Measurements from ENCODE around the gene HYI. TPM values are rescaled to one million over a fixed set of nuclear protein-coding genes. Genes with fewer than 3 reads are reported as not detected.

The HYI gene
- total RNA-seq, 1 donor from 2014 or later: 27.3 TPM

DNA sequence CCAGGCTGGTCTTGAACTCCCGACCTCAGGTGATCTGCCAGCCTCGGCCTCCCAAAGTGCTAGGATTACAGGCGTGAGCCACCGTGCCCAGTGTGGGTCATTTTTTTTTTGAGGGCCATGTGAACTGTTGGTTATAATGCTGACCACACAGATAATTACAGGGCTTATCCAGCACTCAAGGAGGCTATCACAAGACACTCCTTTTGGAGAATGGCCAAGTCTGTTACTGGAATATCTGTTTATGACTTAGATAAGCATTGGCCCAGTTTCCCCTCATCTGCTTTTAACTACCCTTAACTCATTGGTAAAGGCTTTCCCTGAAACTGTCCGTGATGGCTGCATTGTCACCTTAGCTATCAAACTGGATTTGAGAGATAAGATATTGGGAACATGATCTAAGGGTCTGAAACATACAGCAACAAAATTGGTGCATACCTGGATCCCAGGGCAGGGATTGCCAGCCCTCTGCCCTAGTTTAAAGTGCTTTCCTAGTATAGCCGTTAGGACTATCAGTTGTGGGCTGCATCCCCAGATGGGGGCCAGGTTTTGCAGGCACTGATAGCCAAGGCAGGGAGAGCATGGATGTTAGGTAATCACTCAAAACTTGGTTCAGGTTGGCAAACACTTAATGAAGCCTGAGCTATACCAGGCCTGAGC lies 48.4 kb downstream of the HYI start:
- FAIRE-seq (no peak), DNase-seq (ENCODE audit: low spot score in 2 of 2) (no peak)

DNA sequence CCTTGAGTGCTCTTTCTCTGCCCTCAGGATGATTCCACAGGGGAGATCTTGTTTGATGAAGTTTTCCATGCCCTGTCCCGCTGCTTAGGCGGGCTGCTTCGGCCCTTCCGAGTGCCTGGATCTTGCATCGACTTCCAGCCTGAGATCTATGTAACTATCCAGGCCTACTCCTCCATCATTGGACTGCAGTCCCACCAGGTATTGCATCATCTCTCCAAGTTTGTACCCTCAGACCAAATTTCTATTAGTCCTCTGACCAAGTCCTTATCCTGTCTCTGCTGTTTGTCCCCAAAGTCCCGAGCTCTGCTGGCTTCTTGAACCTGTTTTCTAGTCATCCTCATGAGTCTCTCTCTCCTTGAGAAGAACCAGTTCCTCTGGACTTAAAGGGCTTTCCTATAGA lies 49.4 kb downstream of the HYI start:
- FAIRE-seq: no peak

DNA sequence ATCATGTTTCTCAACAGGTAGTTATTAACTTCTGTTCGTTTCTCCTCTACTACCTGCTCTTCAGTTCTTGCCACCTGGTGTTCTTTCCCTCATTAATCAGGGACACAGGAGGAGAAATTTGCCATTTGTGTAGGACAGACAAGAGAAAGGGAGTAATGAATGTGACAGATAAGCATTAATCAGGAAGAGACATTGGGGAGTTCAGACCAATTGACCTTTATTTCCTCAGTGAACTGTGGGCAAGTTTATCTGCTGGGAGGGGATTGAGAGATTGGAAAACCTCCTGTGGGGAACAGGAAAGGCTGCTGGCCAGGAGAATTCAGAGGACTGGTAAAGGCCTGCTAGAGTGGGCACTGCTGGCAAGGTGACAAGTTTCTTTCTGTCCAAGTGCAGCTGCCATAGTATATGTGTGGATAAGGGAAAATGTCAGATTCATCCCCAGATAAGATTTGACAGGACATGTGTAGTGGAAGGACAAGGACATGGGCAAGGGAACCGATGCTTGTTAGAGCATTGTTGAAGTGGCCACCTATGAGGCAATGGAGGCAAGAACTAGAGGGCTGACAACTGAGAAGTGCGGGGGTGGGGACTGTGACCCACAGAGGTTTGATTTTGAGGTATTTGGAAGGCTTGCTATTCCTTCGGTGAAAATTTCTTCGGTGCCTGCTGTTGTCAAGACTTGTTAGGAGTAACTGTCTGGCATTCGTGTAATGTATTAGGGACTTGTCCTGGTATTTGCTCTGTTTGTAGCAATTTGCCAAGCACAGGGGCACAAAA lies 51.5 kb downstream of the HYI start:
- DNase-seq (ENCODE audit: low spot score in 2 of 2): no peak
- FAIRE-seq: no peak

More for the DNA sequence above, 49.4 kb downstream of the HYI start:
- no peak for DNase-seq (ENCODE audit: low spot score in 2 of 2)

Small RNA genes lying within 50 kb of the gene (small RNA-seq; reads per million reads assigned to genes)
- not detected for gene MIR6735

Other genes starting within 250 kb of the HYI start
- 0.82 TPM for gene TMEM125, start 183.9 kb downstream of the HYI start, total RNA-seq
- gene C1orf210, start 168.3 kb downstream of the HYI start, total RNA-seq: not detected
- 6.9 TPM for gene TIE1, start 152.9 kb downstream of the HYI start, total RNA-seq
- not detected for gene MPL, start 116.1 kb downstream of the HYI start, total RNA-seq
- 4.9 TPM for gene CDC20, start 95.0 kb downstream of the HYI start, total RNA-seq
- gene ELOVL1, start 85.9 kb downstream of the HYI start, total RNA-seq: 6.9 TPM
- gene MED8, start 64.1 kb downstream of the HYI start, total RNA-seq: 22.8 TPM
- gene SZT2, start 64.0 kb downstream of the HYI start, total RNA-seq: 19.2 TPM
- gene PTPRF, start 77.0 kb upstream of the HYI start, total RNA-seq: 39.1 TPM
- gene KDM4A, start 196.2 kb upstream of the HYI start, total RNA-seq: 53.4 TPM